Testis (tissue), 2 donors: Measurements from ENCODE around the gene FAM185A.

ENCODE experiments used
- POLR2A ChIP-seq: fragments of 450-650 bp; IDR thresholded peaks from one replicate; pipeline ENCODE4 v1.6.1; 2017; ENCODE audit warnings: antibody characterized with exemption, mild to moderate bottlenecking, moderate library complexity
- TF ChIP-seq, protein P1 (sequence below), 3 experiments: fragments of 450-650 bp in 2 of 3; fragments of 200-600 bp in 1 of 3; sonication (generic) in 1 of 3; IDR thresholded peaks; one replicate each; pipeline ENCODE4 v1.5.1; 2016 to 2019; ENCODE audit warnings: antibody characterized with exemption in 3 of 3, mild to moderate bottlenecking in 2 of 3, moderate library complexity in 1 of 3

- TF ChIP-seq, protein P1, sequence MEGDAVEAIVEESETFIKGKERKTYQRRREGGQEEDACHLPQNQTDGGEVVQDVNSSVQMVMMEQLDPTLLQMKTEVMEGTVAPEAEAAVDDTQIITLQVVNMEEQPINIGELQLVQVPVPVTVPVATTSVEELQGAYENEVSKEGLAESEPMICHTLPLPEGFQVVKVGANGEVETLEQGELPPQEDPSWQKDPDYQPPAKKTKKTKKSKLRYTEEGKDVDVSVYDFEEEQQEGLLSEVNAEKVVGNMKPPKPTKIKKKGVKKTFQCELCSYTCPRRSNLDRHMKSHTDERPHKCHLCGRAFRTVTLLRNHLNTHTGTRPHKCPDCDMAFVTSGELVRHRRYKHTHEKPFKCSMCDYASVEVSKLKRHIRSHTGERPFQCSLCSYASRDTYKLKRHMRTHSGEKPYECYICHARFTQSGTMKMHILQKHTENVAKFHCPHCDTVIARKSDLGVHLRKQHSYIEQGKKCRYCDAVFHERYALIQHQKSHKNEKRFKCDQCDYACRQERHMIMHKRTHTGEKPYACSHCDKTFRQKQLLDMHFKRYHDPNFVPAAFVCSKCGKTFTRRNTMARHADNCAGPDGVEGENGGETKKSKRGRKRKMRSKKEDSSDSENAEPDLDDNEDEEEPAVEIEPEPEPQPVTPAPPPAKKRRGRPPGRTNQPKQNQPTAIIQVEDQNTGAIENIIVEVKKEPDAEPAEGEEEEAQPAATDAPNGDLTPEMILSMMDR (IDR thresholded peaks at IDR 0.05) = no peak
- no peak for TF ChIP-seq POLR2A
These were observed 74.8 kb downstream of the FAM185A start for GRCh38 chr7:102823390-102824119.
